ENCODE results near the gene NME4.
"Not testable (repeated sequence)": the region's sequence is repeated elsewhere in the genome, so short reads cannot be mapped to it uniquely, and the experiment has no call there.

NME4 gene

DNA sequence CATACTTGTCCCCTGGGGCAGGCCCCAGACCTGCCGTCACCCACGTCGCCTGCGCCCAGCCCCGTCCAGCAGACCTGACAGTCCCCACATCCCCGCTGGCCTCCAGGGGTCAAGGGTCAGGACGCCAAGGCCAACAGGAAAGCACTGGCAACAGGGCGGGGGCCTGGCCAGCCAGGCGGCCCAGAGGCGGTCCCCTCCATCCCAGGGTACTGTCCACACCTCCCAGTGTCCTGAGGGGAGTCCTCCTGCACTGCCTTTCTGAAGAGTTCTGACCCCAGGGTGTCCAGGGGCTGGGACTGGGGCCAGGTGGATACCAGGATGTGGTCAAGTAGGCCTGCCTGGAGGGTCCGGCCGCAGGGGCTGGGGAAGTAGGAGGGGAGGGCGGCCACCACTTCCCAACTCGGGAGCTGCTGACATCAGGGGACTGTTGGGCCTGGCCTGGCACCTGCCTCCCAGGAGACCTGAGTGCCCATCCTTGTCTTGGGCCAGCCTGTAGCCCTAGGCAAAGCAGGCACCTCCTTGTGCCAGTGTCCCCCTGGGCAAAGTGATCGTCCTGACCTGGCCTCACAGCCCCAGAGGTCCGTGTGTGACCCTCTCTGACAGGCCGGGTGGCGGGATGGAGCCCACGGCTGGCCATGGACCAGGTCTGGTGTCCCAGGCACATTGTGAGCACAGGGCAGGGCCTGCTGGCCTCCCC lies 37.8 kb upstream of the NME4 start:
- Mint-ChIP-seq H3K27me3 (ENCODE audit: low read depth) (peaks cover 7% of the 10 kb centered on the region), H3K27ac (no peak overlapping the region), H3K4me3 (no peak overlapping the region), H3K36me3 (ENCODE audit: low read depth) (no peaks in the 10 kb centered on the region), H3K4me1 (no peaks in the 10 kb centered on the region), H3K9me3 (no peaks in the 10 kb centered on the region)
- TF ChIP-seq, protein P1, sequence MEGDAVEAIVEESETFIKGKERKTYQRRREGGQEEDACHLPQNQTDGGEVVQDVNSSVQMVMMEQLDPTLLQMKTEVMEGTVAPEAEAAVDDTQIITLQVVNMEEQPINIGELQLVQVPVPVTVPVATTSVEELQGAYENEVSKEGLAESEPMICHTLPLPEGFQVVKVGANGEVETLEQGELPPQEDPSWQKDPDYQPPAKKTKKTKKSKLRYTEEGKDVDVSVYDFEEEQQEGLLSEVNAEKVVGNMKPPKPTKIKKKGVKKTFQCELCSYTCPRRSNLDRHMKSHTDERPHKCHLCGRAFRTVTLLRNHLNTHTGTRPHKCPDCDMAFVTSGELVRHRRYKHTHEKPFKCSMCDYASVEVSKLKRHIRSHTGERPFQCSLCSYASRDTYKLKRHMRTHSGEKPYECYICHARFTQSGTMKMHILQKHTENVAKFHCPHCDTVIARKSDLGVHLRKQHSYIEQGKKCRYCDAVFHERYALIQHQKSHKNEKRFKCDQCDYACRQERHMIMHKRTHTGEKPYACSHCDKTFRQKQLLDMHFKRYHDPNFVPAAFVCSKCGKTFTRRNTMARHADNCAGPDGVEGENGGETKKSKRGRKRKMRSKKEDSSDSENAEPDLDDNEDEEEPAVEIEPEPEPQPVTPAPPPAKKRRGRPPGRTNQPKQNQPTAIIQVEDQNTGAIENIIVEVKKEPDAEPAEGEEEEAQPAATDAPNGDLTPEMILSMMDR (IDR thresholded peaks at IDR 0.05; ENCODE audit: unreplicated experiment in 3 of 3), result no peak

DNA sequence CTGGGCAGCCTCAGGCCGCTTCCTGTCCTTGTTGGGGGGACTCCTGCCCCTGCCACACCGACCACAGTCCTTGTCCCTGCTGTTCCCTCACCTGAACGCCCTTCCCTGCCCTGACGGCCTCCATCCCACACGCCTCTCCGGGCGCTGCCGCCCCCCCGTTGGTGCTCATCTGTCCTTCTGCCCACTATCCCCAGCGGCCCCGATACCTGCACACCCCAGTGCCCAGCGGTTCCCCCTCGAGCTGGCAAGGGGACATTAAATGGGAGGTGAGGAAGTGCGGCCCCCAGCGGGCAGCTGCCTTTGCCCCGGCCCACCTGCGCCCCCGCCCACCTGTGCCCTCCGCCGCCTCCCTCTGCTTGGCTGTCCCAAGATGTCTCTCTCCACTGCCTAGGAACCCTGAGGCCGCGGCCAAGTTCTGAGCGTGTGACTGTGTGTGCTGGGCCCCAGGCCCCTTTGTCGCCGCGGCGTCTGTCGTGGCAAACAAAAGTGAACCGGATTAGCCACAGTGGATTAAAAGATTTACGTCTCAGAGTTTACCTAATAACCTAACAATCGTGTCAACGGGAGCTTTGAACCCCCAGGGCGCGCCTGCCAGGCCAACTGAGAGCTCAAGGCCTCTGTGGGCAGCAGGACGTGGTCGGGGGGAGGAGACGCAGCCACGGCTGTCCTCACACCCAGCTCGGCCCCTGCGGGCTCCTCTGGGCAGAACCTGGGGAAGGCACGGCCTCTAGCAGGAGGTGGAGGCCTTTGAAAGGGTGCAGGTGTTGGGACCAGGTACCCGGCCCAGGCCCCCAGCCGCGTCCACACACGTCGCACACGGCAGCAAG lies 36.9 kb upstream of the NME4 start:
- Mint-ChIP-seq H3K27me3 (ENCODE audit: low read depth) (peaks cover 7% of the 10 kb centered on the region), H3K36me3 (ENCODE audit: low read depth) (no peaks in the 10 kb centered on the region), H3K4me3 (no peak overlapping the region), H3K4me1 (no peaks in the 10 kb centered on the region), H3K27ac (no peak overlapping the region), H3K9me3 (no peaks in the 10 kb centered on the region)
- TF ChIP-seq, protein P1 (IDR thresholded peaks at IDR 0.05; ENCODE audit: unreplicated experiment in 3 of 3), result no peak

DNA sequence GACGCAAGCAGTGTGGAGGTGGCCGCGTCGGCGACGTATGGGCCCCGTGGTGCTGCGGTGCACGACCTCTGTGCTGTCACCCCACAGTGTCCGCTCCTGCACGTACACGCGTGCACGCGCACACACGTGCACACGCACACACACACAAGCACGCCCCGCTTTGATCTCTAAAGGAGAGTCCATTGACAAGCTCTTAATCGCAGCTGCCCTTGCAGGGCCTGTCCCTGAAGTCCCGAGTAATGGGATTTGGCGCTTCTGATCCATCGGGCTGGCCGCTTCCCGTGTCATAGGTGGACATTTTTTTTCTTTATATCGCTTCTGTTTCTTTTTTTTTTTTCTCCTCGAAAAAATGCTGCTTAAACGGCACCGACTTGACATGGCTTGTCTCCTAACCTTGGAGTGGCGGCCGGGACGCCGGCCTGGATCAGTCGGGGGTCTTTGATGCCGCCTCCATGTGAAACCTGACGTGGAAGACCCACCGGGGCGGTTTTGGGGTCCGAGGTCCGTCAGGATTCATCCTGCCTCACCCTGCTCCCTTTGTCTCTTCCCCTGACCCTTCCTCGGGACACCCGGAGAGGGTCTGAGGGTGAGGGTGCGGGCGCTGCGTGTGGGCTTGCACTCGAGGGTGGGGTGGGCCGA lies 36.2 kb upstream of the NME4 start:
- no peaks in the 10 kb centered on the region for H3K4me1 Mint-ChIP-seq
- no peak overlapping the region for H3K4me3 Mint-ChIP-seq
- no peaks in the 10 kb centered on the region for H3K36me3 Mint-ChIP-seq (ENCODE audit: low read depth)
- peaks cover 7% of the 10 kb centered on the region for H3K27me3 Mint-ChIP-seq (ENCODE audit: low read depth)
- H3K27ac Mint-ChIP-seq, result no peak overlapping the region
- H3K9me3 Mint-ChIP-seq, result no peaks in the 10 kb centered on the region
- TF ChIP-seq, protein P1 (IDR thresholded peaks at IDR 0.05; ENCODE audit: unreplicated experiment in 3 of 3), result no peak

DNA sequence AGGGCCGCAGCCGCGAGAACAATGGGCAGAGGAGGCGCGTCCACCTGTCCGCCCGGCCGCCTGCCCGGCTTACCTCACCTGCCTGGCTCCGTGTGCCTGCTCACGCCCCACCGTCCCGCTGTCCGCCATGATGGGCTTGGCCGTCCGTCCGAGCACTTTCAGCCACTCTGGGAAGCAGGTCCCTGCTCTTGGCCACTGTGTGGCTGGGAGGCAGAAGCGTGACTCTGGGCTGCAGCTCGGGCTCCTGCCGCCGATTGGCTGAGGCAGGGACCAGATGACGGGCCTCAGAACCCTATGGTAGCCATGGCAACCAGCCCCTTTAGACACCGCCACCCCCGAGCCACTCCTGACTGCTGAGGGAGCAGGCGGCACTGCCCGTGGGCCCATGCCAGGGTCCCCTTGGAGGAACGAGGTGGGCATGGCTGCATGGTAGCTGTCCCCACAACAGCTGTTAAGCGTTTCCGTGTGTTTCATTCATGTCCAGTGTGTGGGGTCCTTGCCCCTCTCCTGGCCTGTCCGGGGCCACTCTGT lies 35.6 kb upstream of the NME4 start:
- H3K27me3 Mint-ChIP-seq (ENCODE audit: low read depth), result peaks cover 7% of the 10 kb centered on the region
- H3K27ac Mint-ChIP-seq, result no peak overlapping the region
- H3K9me3 Mint-ChIP-seq, result no peaks in the 10 kb centered on the region
- no peak overlapping the region for H3K4me3 Mint-ChIP-seq
- H3K4me1 Mint-ChIP-seq, result no peaks in the 10 kb centered on the region
- TF ChIP-seq, protein P1 (IDR thresholded peaks at IDR 0.05; ENCODE audit: unreplicated experiment in 3 of 3), result no peak
- H3K36me3 Mint-ChIP-seq (ENCODE audit: low read depth), result no peaks in the 10 kb centered on the region

DNA sequence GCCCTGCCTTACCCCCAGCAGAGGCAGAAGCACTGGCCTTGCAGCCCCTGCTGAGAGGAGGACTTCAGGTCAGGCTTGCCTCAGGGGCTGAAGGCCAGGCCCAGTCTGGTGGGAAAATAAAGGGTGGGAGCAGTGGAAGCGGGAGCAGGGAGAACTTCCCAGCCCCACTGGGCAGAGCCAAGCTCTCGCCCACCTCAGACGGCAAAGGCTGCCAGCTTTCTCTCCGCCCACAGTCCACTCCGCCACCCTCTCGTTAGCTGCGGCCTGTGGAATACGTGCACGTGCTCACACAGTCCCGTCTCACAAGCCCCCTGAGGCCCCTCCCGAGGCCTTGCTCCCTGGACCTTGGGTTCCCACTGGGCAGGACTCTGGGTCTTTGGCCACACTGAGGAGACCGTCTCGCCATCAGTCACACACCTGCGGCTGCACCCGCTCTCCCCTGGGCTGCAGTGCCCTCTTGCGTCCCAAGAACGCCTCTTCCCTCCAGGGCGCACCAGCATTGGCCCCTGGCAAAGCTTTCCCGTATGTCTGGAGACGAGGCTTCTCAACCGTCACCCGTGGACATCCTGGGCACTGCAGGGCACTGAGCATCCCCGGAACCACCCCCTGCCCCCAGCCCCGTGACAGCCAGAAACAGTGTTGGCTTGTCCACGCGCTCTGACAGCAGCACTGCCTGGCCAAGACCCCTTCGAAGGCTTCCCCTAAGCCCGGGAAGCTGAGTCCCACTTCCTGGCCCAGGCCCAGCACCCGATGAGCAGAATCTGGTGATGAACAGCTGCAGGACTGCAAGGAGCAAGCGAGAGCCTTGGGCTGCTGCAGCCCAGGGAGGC lies 34.9 kb upstream of the NME4 start:
- Mint-ChIP-seq H3K4me1 (no peaks in the 10 kb centered on the region), H3K27me3 (ENCODE audit: low read depth) (peaks cover 7% of the 10 kb centered on the region), H3K27ac (no peak overlapping the region), H3K9me3 (no peaks in the 10 kb centered on the region), H3K4me3 (no peak overlapping the region), H3K36me3 (ENCODE audit: low read depth) (peaks cover 5% of the 10 kb centered on the region)
- TF ChIP-seq, protein P1 (IDR thresholded peaks at IDR 0.05; ENCODE audit: unreplicated experiment in 3 of 3), result peak; percentile 67 to 82 (median 75)

DNA sequence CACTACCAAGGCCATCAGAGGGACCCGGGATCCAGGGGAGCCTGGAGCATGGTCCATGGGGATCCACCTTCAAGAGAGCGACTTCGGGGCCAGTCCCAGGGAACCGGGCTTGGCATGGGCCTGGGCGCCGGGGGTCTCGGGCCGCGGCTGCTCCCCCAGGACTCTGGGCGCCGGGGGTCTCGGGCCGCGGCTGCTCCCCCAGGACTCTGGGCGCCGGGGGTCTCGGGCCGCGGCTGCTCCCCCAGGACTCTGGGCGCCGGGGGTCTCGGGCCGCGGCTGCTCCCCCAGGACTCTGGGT lies 34.3 kb upstream of the NME4 start:
- not testable (repeated sequence) for H3K36me3 Mint-ChIP-seq (ENCODE audit: low read depth); H3K27ac Mint-ChIP-seq; H3K4me3 Mint-ChIP-seq; H3K4me1 Mint-ChIP-seq; H3K27me3 Mint-ChIP-seq (ENCODE audit: low read depth); H3K9me3 Mint-ChIP-seq
